CD4-positive, alpha-beta T cell treated with Interleukin-1 beta for 1 hour (primary cell): Measurements from ENCODE around the gene TMEM258.

Experiments
- DNase-seq, 2 donors: peaks; one replicate each; pipeline ENCODE4 v3.0.0-alpha.2; 2020 to 2022

Gene TMEM258

DNA sequence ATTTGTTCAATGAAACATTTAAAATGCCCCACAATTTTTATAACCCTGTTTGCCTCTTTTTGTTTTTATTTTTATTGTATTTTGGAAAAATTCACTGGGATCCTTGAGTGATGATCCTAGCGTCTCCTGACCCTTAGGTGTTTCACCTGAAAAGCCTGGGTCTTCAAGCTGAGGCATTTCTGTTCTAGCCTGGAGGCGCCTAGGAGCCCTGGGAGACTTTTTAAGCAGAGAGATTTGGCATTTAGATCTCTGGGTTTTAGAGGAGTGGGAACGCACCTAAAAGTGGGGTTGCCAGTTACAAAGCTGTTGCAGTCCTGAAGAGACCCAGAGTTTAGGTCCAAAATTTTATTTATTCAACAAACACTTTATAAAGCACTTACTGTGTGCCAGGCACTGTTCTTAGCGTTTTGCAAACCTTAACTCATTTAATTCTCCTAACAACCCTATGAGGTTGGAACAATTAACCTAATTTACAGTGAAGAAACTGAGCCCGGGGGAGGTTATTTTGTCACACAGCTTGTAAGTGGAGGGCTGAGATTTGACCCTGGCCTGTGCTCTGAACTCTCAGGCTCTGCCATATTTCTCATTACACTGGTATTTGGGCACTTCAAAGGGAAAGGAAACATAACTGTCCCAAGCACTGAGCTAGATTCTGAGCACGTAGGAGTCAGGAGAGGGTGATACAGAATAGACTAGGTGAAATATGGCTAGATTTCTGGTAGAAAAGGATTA, 25.2 kb upstream of the TMEM258 start:
- DNase-seq: no peak

DNA sequence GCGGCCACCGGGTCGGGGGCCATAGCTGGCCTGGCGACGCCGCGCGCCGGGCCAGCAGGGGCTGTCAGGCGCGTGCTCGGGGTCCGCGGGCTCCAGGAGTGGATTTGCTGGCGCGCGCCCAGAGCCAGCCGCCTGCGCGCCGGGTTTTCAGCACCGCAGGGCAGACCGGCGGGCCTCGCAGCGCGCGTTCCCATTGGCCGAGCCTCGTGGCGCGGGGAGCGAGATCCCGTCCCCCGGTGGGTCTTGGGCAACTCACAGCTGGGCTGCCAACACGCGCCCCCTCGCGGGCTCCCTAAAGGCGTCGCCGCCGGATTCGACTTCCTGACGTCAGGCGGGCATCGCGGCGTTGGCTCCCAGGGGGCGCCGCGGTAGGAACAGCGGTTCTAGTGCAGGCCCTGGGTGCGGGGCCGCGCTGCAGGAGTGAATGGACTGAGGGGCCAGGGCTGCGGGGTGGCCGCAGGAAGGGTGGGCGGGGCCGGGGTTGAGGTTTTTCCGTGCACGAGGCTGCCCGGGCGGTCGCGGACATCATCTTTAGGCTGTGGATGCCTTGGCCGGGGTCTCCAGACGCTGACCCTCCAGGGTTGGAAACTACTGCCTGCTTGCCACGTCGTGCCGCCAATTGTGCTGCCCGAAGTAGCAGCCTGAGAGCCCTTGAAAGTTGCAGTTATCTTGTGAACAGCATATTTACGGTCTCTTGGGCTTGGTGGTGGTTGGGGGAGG, 24.5 kb upstream of the TMEM258 start, which contains the start of gene FADS1:
FADS1 (minus strand) TSS at position 268 of the 720 bp plus-strand sequence; CDS start at position 194, 74 bp downstream.
- peak; percentile 77 to 85 for DNase-seq

- peak; percentile 51 to 57 for DNase-seq
These were observed 23.7 kb upstream of the TMEM258 start for GRCh38 chr11:61815790-61816735.

GRCh38 chr11:61814958-61815789, 22.8 kb upstream of the TMEM258 start:
- peak; percentile 45 to 85 for DNase-seq

DNA sequence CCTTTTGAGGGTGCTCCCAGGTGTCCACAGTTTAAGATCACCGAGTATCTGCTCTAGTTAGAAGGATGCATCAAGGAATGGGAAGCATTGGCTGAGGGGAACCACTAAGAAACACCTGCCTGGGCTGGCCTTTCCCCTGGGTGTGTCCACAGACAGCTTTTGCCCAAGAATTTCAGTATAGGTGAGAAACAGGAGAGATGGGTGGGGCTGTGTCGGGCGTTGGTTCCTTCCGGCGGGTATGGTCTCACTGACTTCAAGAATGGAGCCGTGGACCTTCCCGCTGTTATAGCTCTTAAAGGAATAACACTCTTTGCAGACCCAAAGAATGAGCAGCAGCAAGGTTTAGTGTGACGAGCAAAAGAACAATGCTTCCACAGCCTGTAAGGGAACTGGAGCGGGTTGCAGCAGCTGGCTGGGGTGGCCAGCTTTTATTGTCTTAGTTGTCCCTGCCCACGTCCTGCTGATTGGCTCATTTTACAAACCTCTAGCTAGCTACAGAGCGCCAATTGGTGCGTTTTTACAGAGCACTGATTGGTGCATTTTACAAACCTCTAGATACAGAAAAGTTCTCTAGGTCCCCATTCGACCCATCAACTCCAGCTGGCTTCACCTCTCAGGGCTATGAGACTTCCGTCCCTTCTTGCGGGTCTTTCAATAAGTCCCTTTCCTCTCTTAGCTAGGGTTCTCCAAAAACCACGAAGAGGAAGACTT, 22.0 kb upstream of the TMEM258 start:
- peak; percentile 15 to 31 for DNase-seq

GRCh38 chr11:61812736-61813411, 20.5 kb upstream of the TMEM258 start:
- DNase-seq: no peak

- DNase-seq: no peak
These were observed 19.4 kb upstream of the TMEM258 start for GRCh38 chr11:61811831-61812230.

- DNase-seq: no peak
These were observed 18.3 kb upstream of the TMEM258 start for GRCh38 chr11:61810671-61811175.

GRCh38 chr11:61806785-61807184, 14.4 kb upstream of the TMEM258 start:
- DNase-seq: no peak

DNA sequence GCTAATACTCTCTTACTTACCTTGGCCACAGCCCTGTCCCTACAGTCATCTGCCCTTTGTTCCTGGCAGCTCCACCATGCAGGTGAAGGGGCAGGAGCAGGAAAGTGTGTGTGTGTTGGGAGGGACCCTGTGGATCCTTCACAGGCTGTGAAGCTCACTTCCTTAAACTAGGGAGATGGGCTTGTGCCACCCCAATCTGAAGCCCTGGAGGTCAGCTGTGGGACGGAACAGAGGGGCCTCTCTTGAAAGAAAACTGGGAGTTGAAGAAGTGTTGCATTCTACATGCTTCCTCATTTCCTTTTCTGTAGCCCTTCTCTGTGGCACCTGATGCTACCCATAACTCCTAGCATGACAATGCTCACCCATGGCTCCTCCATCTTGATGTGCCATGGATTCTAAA, 12.7 kb upstream of the TMEM258 start:
- no peak for DNase-seq

DNA sequence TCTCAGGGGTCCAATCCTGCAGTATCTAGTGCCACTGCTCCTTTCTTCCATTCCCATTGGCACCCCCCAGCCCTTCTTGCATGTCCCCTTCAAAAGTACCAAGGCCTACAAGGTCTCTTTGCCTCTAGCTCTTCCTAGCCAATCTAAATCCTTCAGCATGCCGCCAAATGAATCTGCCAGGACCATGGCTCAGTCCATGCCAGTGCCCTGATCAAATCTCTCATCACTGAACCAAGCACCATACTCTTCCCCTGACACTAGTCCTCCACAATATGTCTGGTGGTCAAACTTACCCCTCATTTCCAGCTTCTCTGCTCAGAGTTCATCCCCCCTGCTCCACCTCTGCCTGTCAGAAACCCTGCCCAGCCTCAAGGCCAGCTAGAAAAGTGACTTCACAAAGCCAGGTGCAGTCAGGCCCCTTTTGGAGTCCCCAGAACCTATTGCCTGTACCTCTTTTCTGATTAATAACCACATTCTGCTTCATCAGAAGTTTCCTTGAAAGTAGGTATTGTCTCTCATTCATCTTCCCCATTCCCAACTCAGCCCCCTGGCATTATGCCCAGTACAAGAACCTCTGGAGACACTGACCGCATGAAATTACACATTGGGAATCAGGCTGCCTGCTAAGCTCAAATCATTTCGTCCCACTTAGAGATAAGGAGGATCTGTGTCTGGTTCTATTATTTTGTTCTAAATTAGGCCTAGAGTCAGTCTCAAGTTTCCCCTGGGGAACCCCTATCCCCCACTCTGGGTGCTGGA, 11.7 kb upstream of the TMEM258 start:
- DNase-seq: no peak

GRCh38 chr11:61802605-61803004, 10.2 kb upstream of the TMEM258 start:
- DNase-seq: no peak

DNA sequence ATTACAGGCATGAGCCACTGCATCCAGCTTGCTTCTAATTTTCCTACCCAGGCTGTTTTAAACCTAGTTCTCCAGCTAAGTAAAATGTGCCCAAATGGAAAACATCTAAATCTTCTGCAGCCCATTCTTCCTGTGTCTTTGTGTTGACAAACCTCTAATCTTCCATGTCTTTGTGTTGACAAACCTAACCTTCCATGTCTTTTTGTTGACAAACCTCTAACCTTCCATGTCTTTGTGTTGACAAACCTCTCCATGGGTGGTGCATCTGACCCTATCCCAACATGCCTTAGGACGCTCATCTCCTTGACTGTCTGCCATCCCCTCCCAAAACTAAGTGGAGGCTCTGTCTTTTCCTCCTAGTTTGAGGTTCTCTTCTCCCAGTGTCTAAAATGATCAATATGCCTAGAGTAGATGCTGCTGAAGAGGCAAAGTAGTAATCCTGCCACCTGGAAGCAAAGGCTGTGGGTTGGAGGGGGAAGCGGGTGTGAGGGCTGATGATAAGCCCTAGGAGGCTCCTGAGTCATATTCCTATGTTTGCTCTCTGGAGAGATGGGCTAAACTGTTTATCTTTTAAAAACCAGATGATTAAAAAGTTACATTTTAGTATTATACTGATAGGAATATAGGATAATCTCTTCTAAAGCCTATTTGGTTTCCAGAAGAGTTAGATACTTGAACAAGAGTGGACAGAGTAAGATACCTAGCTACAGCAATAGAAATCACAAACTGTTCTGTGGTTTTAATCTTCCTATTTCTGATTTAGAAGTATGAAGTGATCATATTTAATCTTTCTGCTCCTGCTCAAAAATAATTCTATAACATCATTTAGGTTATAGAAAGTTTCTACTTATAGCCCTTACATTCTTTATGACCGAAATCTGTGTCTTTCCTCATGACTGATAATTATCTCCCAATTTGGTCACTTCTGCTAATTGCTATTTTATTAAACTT, 8.2 kb upstream of the TMEM258 start:
- no peak for DNase-seq

DNA sequence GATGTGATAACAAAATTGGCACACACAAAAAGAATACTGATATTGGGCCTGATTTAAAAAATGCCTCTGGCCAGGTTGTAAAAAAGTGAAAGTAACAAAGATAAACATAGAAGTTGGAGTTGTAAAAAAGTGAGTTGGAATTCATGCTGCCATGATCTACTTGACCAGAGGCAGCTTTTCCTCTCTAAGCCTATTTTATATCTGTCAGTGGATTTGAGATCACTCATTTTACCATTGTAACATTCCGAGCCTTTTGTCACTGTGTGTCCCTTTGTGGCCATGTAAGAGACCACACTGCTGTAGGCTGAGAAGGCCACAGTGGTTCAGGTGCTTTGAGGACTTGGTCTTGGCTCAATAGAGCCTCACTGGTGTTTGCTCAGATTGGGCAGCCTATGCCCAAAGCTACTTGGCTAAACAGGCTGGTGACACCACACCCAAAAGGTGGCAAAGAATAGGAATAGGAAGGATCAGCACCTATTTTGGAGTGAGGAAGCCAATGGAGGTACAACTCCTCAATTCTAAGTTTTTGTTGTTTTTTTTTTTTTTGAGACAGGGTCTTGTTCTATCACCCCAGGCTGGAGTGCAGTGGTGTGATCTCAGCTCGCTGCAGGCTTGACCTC, 7.4 kb upstream of the TMEM258 start:
- no peak for DNase-seq

- peak; percentile 76 to 82 for DNase-seq
These were observed 5.0 kb upstream of the TMEM258 start for GRCh38 chr11:61797263-61797944.

- DNase-seq: no peak
These were observed 3.6 kb upstream of the TMEM258 start for GRCh38 chr11:61795876-61796526.

DNA sequence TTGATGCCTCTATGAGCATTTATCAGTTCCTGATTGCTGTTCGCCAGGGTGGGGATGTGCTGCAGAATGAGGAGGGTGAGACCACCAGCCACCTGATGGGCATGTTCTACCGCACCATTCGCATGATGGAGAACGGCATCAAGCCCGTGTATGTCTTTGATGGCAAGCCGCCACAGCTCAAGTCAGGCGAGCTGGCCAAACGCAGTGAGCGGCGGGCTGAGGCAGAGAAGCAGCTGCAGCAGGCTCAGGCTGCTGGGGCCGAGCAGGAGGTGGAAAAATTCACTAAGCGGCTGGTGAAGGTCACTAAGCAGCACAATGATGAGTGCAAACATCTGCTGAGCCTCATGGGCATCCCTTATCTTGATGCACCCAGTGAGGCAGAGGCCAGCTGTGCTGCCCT, 3.1 kb upstream of the TMEM258 start:
- no peak for DNase-seq
